Hepatocyte (in vitro differentiated cells): ENCODE results near the gene CDH22. TPM values are rescaled to one million over a fixed set of nuclear protein-coding genes. Genes with fewer than 3 reads are reported as not detected.

Source experiments
- DNase-seq: peaks from one replicate; pipeline ENCODE4 v3.0.0-alpha.2; 2016; ENCODE audit warnings: low spot score
- H2AFZ ChIP-seq: fragments of 200-600 bp; sonication (generic); 2 replicates; pipeline ENCODE4 v1.6.0; 2016; ENCODE audit warnings: antibody characterized with exemption, mild to moderate bottlenecking
- H3K27ac ChIP-seq: fragments of 200-600 bp; sonication (generic); 2 replicates; pipeline ENCODE4 v1.5.1; 2016; ENCODE audit warnings: mild to moderate bottlenecking
- H3K27me3 ChIP-seq: fragments of 200-600 bp; sonication (generic); 2 replicates; pipeline ENCODE4 v1.6.1; 2016
- H3K36me3 ChIP-seq: fragments of 200-600 bp; sonication (generic); replicated peaks from 2 replicates; pipeline ENCODE4 v1.5.1; 2016; ENCODE audit warnings: low read depth; ENCODE audit not compliant: insufficient read depth
- H3K4me1 ChIP-seq: fragments of 200-600 bp; sonication (generic); 2 replicates; pipeline ENCODE4 v1.5.1; 2016; ENCODE audit warnings: mild to moderate bottlenecking, moderate library complexity; ENCODE audit not compliant: insufficient read depth
- H3K4me2 ChIP-seq: fragments of 200-600 bp; sonication (generic); 2 replicates; pipeline ENCODE4 v1.6.0; 2016
- H3K4me3 ChIP-seq: fragments of 200-600 bp; sonication (generic); 2 replicates; pipeline ENCODE4 v1.5.1; 2016; ENCODE audit warnings: mild to moderate bottlenecking
- H3K79me2 ChIP-seq: fragments of 200-600 bp; sonication (generic); 2 replicates; pipeline ENCODE4 v1.6.0; 2017; ENCODE audit warnings: mild to moderate bottlenecking
- H3K9me2 ChIP-seq: fragments of 200-600 bp; sonication (generic); replicated peaks from 2 replicates; pipeline ENCODE4 v1.6.0; 2017; ENCODE audit warnings: mild to moderate bottlenecking; ENCODE audit not compliant: insufficient read depth
- H3K9me3 ChIP-seq: fragments of 200-600 bp; sonication (generic); 2 replicates; pipeline ENCODE4 v1.5.1; 2016; ENCODE audit warnings: low read depth, mild to moderate bottlenecking
- H4K20me1 ChIP-seq: fragments of 200-600 bp; sonication (generic); 2 replicates; pipeline ENCODE4 v1.6.0; 2016; ENCODE audit warnings: mild to moderate bottlenecking; ENCODE audit not compliant: insufficient read depth, poor library complexity, severe bottlenecking
- CTCF ChIP-seq: fragments of 200-600 bp; sonication (generic); IDR thresholded peaks from 2 replicates; pipeline ENCODE4 v1.5.1; 2016; ENCODE audit warnings: antibody characterized with exemption, mild to moderate bottlenecking; ENCODE audit not compliant: poor library complexity
- EZH2 ChIP-seq: fragments of 200-600 bp; sonication (generic); IDR thresholded peaks from 2 replicates; pipeline ENCODE4 v1.6.1; 2016; ENCODE audit warnings: antibody characterized with exemption, mild to moderate bottlenecking, borderline replicate concordance
- EZH2phosphoT487 ChIP-seq: fragments of 200-600 bp; sonication (generic); IDR thresholded peaks from one replicate; pipeline ENCODE4 v1.6.1; 2018; ENCODE audit warnings: antibody characterized with exemption, mild to moderate bottlenecking, low read depth, moderate library complexity; ENCODE audit not compliant: unreplicated experiment, severe bottlenecking
- WGBS: methylation state at CpG from one replicate; pipeline ENCODE4 v1.1.6; 2016; ENCODE audit warnings: low lambda C conversion rate; ENCODE audit errors: missing lambda C conversion rate; 5-methylcytosine and 5-hydroxymethylcytosine counted together
- polyA plus RNA-seq: library from polyadenylated mRNA; unstranded; fragments of >200 nt; fragmentation: Nextera tagmentation; extraction: Ambion mirVana; gene quantifications from 2 replicates; pipeline ENCODE4 v1.2.1, GENCODE V29; 2016
- total RNA-seq: library from RNA; depleted of rRNA; stranded (reverse); fragments of >200 nt; gene quantifications from 2 replicates; pipeline ENCODE4 v1.2.3, GENCODE V29; 2014

The CDH22 gene
- total and polyA plus RNA-seq, 2 experiments from 2014 or later = not detected

GRCh38 chr20:46342451-46343347 is 34.4 kb upstream of the CDH22 start:
- no peak for DNase-seq
- TF ChIP-seq CTCF (no peak), EZH2phosphoT487 (no peak)
- WGBS = 60% methylated on average over 17 of the region's 17 CpGs
- no peaks in the 10 kb centered on the region for H3K9me2 ChIP-seq
- H3K27ac ChIP-seq = no peak overlapping the region
- H3K9me3 ChIP-seq = no peaks in the 10 kb centered on the region
- H3K27me3 ChIP-seq = peaks cover 41% of the 10 kb centered on the region
- H2AFZ ChIP-seq = no peak overlapping the region
- no peaks in the 10 kb centered on the region for H3K36me3 ChIP-seq
- no peak overlapping the region for H3K4me2 ChIP-seq
- no peaks in the 10 kb centered on the region for H3K79me2 ChIP-seq
- H4K20me1 ChIP-seq = no peaks in the 10 kb centered on the region
- no peaks in the 10 kb centered on the region for H3K4me1 ChIP-seq
- H3K4me3 ChIP-seq = no peak overlapping the region

GRCh38 chr20:46342010-46342378 is 33.7 kb upstream of the CDH22 start:
- no peaks in the 10 kb centered on the region for H3K36me3 ChIP-seq
- no peak for DNase-seq
- H3K27ac ChIP-seq = no peak overlapping the region
- 75% methylated on average over 9 of the region's 9 CpGs for WGBS
- no peaks in the 10 kb centered on the region for H3K9me2 ChIP-seq
- no peak overlapping the region for H3K4me3 ChIP-seq
- no peaks in the 10 kb centered on the region for H3K9me3 ChIP-seq
- H3K79me2 ChIP-seq = no peaks in the 10 kb centered on the region
- no peaks in the 10 kb centered on the region for H4K20me1 ChIP-seq
- no peaks in the 10 kb centered on the region for H3K4me1 ChIP-seq
- H3K27me3 ChIP-seq = peaks cover 41% of the 10 kb centered on the region
- TF ChIP-seq EZH2 (no peak), CTCF (no peak), EZH2phosphoT487 (no peak)
- H3K4me2 ChIP-seq = no peak overlapping the region
- no peak overlapping the region for H2AFZ ChIP-seq

- no peak overlapping the region for H3K27ac ChIP-seq
- TF ChIP-seq CTCF = no peak
- TF ChIP-seq EZH2 = no peak
- no peak for TF ChIP-seq EZH2phosphoT487
- no peak overlapping the region for H2AFZ ChIP-seq
- no peaks in the 10 kb centered on the region for H3K79me2 ChIP-seq
- no peaks in the 10 kb centered on the region for H3K4me1 ChIP-seq
- no peak for DNase-seq
- no peaks in the 10 kb centered on the region for H3K9me2 ChIP-seq
- no peaks in the 10 kb centered on the region for H3K9me3 ChIP-seq
- H4K20me1 ChIP-seq = no peaks in the 10 kb centered on the region
- H3K4me3 ChIP-seq = no peak overlapping the region
- H3K27me3 ChIP-seq = peaks cover 44% of the 10 kb centered on the region
- WGBS = 74% methylated on average over 24 of the region's 24 CpGs
- no peaks in the 10 kb centered on the region for H3K36me3 ChIP-seq
- H3K4me2 ChIP-seq = no peak overlapping the region
Observed at GRCh38 chr20:46341074-46342009, 33.0 kb upstream of the CDH22 start.
